H1 (cell line): ENCODE measurements around the gene RAB35. TPM values are rescaled to one million over a fixed set of nuclear protein-coding genes. Genes with fewer than 3 reads are reported as not detected.

Experiments
- CREB1 ChIP-seq: IDR thresholded peaks from 2 replicates; pipeline ENCODE4 v1.6.1; 2012; ENCODE audit warnings: inconsistent platforms
- EGR1 ChIP-seq: IDR thresholded peaks from 2 replicates; pipeline ENCODE4 v1.6.1; 2011; ENCODE audit warnings: low read depth, low read length, borderline replicate concordance
- POLR2A ChIP-seq, 2 experiments: IDR thresholded peaks; 1 replicate in 1 of 2; 2 replicates in 1 of 2; pipeline ENCODE4 v1.6.1; 2011; ENCODE audit warnings: low read depth in 2 of 2, low read length in 2 of 2, mild to moderate bottlenecking in 2 of 2; ENCODE audit errors: control extremely low read depth in 1 of 2
- polyA plus RNA-seq, 7 experiments: library from polyadenylated mRNA; depleted of rRNA in 3 of 7; stranded (reverse) in 5 of 7; unstranded in 2 of 7; fragments of >200 nt in 5 of 7; fragments of 200-250 nt in 2 of 7; gene quantifications; 1 replicate in 5 of 7; 2 replicates in 1 of 7; 4 replicates in 1 of 7; pipeline versions ENCODE4 v1.2.1 to v1.2.3, GENCODE V29; 2011 to 2013; ENCODE audit warnings: missing spikeins in 2 of 7, mixed read lengths in 2 of 7
- total RNA-seq: library from RNA; stranded (reverse); fragmentation: NEBNext Ultra II Directional; extraction: Animal tissue kit (Norgen Biotek cat#: 25700); gene quantifications from 2 replicates; pipeline ENCODE4 v1.2.1, GENCODE V29; 2021
- TF ChIP-seq, protein P1 (sequence below): IDR thresholded peaks from 2 replicates; pipeline ENCODE4 v1.6.1; 2012; ENCODE audit warnings: inconsistent platforms

RAB35 gene
- total and polyA plus RNA-seq, 2 of the 8 experiments (the other 6 are each of a cell fraction or from before 2014, with no cell fraction given) = 33.4 to 39.0 TPM

DNA sequence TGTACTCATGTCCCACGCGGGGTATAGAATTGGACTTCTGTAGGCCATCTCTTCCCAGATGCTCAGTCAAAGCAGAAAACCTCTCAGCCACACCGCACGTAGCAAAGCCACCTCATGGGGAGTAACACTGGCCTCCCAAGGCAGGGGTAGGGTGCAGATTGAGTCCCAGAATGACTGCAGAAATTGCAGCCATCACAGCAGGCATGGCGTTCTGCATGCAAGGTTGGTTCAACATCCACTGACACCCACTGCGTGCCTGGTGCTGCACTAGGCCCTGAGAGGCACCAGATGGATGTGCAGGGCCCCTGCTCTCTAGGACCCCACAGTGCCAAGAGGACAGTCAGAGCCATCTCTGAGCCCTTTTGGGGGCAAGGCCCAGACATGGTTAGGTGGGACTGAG lies 39.9 kb downstream of the RAB35 start (continued):
- TF ChIP-seq, protein P1, sequence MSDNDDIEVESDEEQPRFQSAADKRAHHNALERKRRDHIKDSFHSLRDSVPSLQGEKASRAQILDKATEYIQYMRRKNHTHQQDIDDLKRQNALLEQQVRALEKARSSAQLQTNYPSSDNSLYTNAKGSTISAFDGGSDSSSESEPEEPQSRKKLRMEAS = no peak
- TF ChIP-seq CREB1 (no peak), EGR1 (no peak), POLR2A (IDR thresholded peaks at IDR 0.05; ENCODE audit: control extremely low read depth in 1 of 2, low read depth in 2 of 2, low read length in 2 of 2) (no peak)
